ENCODE data around the gene ADCY2.

DNA sequence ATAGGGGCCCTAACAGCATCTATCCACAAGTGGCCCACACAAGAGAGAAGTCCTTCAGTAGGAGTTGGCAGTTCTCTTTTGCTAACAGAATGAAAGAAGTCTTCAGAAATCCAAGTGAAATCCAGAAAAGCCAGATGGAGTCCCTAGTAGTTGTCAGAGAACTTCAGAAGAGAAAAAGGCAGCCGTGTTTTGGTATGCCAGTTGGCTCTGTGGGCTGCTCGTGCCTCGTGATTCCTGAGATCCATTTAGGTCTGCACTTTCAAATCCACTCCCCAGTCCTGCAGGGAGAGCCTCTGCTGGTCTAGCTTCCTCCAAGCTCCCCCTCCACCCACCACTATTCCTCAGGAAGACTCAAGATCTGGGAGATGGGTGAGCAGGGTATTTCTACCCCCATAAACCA is 386.0 kb downstream of the ADCY2 start:
- TF ChIP-seq CTCF (IDR thresholded peaks at IDR 0.05) (no peak), POLR2A (IDR thresholded peaks at IDR 0.05) (no peak)

All from right lobe of liver (tissue), 4 donors.